B cell (primary cell): ENCODE data around the gene SCARB1.

Source experiments
- CTCF ChIP-seq: fragments of 200-600 bp; IDR thresholded peaks from one replicate; pipeline ENCODE4 v1.8.0; 2022; ENCODE audit warnings: antibody characterized with exemption, mild to moderate bottlenecking
- EZH2 ChIP-seq: IDR thresholded peaks from 2 replicates; pipeline ENCODE4 v1.6.1; 2012; ENCODE audit warnings: borderline replicate concordance, low read depth, mild to moderate bottlenecking, moderate library complexity, low read length; ENCODE audit not compliant: insufficient read depth, poor library complexity, severe bottlenecking

- TF ChIP-seq CTCF (no peak), EZH2 (no peak)
Measured at GRCh38 chr12:124877423-124877822, 13.8 kb upstream of the SCARB1 start.
